ENCODE results near the gene ZNF207.
"Not testable (repeated sequence)": the region's sequence is repeated elsewhere in the genome, so short reads cannot be mapped to it uniquely, and the experiment has no call there.

The ZNF207 gene

DNA sequence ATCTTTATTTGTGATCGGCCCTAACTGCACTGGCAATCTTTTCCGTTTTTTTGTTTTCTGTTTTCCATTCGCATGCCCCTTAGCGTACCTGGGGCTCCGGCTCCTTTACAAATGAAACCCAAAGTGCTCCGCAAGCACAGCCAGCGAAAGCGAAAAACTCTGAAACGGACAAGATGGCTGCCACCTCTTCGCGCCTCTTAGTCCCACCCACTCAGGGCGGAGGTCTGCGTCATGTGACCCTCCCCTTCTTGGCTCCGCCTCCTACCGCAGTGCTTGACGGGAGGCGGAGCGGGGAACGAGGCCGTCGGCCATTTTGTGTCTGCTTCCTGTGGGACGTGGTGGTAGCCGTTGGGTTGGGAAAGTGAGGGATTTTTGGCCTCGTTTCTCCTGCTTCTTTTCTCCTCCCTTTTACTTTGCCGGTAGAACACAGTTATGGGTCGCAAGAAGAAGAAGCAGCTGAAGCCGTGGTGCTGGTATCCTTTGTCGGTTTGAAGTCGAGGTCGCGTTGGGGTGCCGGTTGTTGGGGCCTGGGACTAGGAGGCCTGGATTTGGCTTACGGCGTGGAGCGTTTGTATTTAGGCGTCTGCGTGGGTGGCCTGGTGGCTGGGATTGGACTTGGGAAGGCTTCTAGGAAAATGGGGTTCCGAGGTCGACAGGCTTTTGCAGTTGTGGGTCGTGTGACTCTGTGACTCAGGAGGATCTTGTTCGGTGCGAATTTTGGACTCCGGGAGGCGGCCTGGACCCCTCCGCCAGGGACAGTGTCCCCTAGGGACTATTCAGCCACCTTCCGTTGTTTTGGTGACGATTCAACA is at the start of gene ZNF207:
Gene ZNF207 (plus strand): TSS at position 304 of the 812 bp plus-strand sequence. CDS start 129 bp downstream, at position 433.
- Histone ChIP-seq H3K36me3 (replicated peaks) (peaks cover 38% of the 10 kb centered on the region), H3K27me3 (ENCODE audit: low read depth) (no peaks in the 10 kb centered on the region), H3K9me3 (no peaks in the 10 kb centered on the region), H3K4me1 (peaks cover 13% of the 10 kb centered on the region), H3K4me3 (peak within 1 kb of the TSS; percentile 92)
- in situ Hi-C loops (cut with MboI; ENCODE audit: low sequenced_read_pairs) = loop anchor here (25.0 kb wide), 1 partner anchor 363 kb away; no protein-coding TSS in a partner anchor
- DNase-seq (ENCODE audit: low spot score in 2 of 2) = peak; percentile 96 to 97

DNA sequence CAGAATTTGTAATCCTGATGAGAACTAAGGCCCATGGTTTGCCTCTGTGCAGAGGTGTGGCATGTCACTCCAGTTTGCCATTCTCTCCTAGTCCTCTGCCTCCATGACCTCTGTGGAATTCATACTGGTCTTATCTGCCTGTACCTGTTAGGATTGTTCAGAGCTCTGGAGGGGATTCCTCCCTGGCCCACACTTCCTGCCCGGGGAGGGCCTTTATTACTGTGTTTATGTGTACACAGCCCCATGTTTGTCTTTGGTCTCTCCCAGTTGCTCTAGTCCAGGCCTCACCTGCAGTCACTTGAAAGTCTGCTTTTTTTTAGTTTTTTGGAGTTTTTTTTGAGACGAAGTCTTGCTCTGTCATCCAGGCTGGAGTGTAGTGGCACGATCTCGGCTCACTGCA is 47.9 kb upstream of the ZNF207 start:
- no peak for DNase-seq (ENCODE audit: low spot score in 2 of 2)
- H3K4me3 ChIP-seq = no peak overlapping the region
- in situ Hi-C loops (cut with MboI; ENCODE audit: low sequenced_read_pairs) = no loop called here
- no peaks in the 10 kb centered on the region for H3K9me3 ChIP-seq
- H3K4me1 ChIP-seq = peaks cover 41% of the 10 kb centered on the region
- peaks cover 3% of the 10 kb centered on the region; the same call in 1 of the 2 replicates for H3K27me3 ChIP-seq (ENCODE audit: low read depth)
- no peaks in the 10 kb centered on the region for H3K36me3 ChIP-seq (replicated peaks)

GRCh38 chr17:32302860-32303649 is 46.9 kb upstream of the ZNF207 start:
- peak; percentile 91 to 97 for DNase-seq (ENCODE audit: low spot score in 2 of 2)
- in situ Hi-C loops (cut with MboI; ENCODE audit: low sequenced_read_pairs) = no loop called here
- no peak overlapping the region for H3K4me3 ChIP-seq
- H3K27me3 ChIP-seq (ENCODE audit: low read depth) = peaks cover 11% of the 10 kb centered on the region; the same call in 1 of the 2 replicates
- H3K4me1 ChIP-seq = peaks cover 42% of the 10 kb centered on the region
- no peaks in the 10 kb centered on the region for H3K9me3 ChIP-seq
- H3K36me3 ChIP-seq (replicated peaks) = no peaks in the 10 kb centered on the region

DNA sequence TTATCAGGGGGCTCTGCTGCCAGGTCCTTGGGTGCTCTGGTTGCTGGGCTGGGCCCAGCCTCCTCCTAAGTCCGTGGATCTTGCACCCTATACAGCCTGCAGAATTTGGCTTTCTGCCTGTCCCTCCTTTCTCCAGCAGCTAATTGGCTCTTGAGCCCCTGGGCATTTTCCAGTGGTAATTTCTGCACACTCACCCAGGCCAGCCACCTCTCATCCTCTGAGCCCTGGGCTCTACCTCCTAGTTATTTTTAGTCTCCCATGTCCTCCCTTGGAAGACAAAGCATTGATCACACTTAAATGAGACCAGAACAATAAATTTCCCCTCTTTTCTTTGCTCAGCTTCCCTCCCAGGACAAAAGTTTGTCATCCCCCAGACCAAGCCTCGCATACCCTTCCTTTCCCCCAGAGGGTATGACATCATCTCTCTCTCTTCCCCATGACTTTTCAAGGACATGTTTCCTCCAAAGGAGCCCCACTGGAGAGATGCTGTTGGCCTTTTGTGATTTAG is 46.1 kb upstream of the ZNF207 start:
- Histone ChIP-seq H3K27me3 (ENCODE audit: low read depth) (peaks cover 17% of the 10 kb centered on the region), H3K9me3 (no peaks in the 10 kb centered on the region), H3K4me1 (peaks cover 36% of the 10 kb centered on the region), H3K4me3 (no peak overlapping the region), H3K36me3 (replicated peaks) (no peaks in the 10 kb centered on the region)
- peak; percentile 86 to 87 for DNase-seq (ENCODE audit: low spot score in 2 of 2)
- in situ Hi-C loops (cut with MboI; ENCODE audit: low sequenced_read_pairs) = no loop called here

DNA sequence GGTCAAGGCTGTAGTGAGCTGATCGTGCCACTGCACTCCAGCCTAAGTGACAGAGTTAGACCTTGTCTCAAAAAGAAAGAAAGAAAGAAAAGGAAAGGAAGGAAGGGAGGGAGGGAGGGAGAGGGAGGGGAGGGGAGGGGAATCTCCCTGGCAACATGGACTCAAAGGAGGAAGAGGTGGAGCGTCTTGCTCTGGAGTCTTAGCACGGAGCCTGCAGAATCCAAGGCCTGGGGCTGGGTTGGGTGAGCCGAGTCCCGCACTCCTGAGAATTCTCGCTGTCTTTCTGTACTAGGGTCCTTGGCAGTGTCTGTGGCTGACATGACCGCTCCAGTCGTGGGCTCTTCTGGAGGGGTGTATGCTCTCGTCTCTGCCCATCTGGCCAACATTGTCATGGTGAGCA is 44.9 kb upstream of the ZNF207 start:
- peaks cover 23% of the 10 kb centered on the region for H3K27me3 ChIP-seq (ENCODE audit: low read depth)
- no peaks in the 10 kb centered on the region for H3K36me3 ChIP-seq (replicated peaks)
- in situ Hi-C loops (cut with MboI; ENCODE audit: low sequenced_read_pairs) = no loop called here
- peaks cover 28% of the 10 kb centered on the region for H3K4me1 ChIP-seq
- no peak for DNase-seq (ENCODE audit: low spot score in 2 of 2)
- H3K9me3 ChIP-seq = no peaks in the 10 kb centered on the region
- H3K4me3 ChIP-seq = no peak overlapping the region

DNA sequence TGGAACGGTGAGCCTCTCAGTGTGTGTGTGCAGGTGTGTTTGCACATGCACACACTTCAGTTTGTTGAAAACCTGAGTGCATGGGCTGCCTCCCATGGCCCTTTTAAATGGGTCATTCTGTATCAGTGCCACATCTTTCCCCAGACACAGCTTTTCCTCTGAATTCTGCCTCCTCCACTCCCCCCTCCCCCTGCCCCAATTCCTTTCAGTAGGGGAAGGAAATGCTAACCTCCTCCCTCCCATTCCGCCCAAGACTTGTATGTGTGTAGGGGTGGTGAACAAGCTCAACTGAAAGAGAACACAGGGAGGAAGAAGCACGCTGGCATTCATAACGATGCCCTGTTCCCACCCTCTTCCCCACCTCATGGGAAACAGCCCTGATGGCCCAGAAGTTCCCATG is 42.3 kb upstream of the ZNF207 start:
- DNase-seq (ENCODE audit: low spot score in 2 of 2) = no peak
- Histone ChIP-seq H3K4me3 (no peak overlapping the region), H3K4me1 (peaks cover 26% of the 10 kb centered on the region), H3K36me3 (replicated peaks) (no peaks in the 10 kb centered on the region), H3K27me3 (ENCODE audit: low read depth) (peaks cover 23% of the 10 kb centered on the region), H3K9me3 (no peaks in the 10 kb centered on the region)
- in situ Hi-C loops (cut with MboI; ENCODE audit: low sequenced_read_pairs) = no loop called here

DNA sequence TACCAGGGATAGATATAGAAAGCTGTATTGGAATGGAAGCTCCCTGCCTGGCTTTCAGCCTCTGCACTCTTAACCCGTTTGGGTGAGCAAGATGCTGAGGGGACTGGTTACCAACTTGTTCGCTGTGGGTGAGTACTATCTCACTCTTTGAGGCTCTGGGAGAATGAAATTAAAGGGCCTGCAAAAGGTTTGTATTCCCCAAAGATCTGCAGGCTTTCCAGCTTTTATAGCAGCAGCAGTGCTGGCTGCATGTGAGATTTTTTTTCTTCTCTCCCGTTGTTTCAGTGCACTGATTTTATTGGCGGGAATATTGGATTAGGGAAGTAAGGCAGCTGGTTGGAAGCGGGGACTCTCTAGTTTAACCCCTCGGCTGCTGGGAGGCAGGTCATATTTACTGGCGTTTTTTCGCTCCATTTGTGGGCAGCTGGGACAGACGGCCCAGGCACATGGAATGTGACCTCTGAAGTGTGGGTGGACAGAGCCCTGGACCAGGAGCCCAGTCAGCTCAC is 38.9 kb upstream of the ZNF207 start:
- peak in 1 of 2 experiments; percentile 50 for DNase-seq (ENCODE audit: low spot score in 2 of 2)
- Histone ChIP-seq H3K9me3 (no peaks in the 10 kb centered on the region), H3K4me3 (no peak overlapping the region), H3K27me3 (ENCODE audit: low read depth) (peaks cover 34% of the 10 kb centered on the region), H3K4me1 (peaks cover 11% of the 10 kb centered on the region), H3K36me3 (replicated peaks) (no peaks in the 10 kb centered on the region)
- in situ Hi-C loops (cut with MboI; ENCODE audit: low sequenced_read_pairs) = no loop called here

- H3K36me3 ChIP-seq (replicated peaks) = no peaks in the 10 kb centered on the region
- no peak overlapping the region for H3K4me3 ChIP-seq
- peaks cover 13% of the 10 kb centered on the region for H3K27me3 ChIP-seq (ENCODE audit: low read depth)
- in situ Hi-C loops (cut with MboI; ENCODE audit: low sequenced_read_pairs) = loop anchor here (5.0 kb wide), 1 partner anchor 57 kb away; no protein-coding TSS in a partner anchor
- H3K9me3 ChIP-seq = no peaks in the 10 kb centered on the region
- DNase-seq (ENCODE audit: low spot score in 2 of 2) = no peak
- H3K4me1 ChIP-seq = peaks cover 5% of the 10 kb centered on the region; the same call in 1 of the 2 replicates
These were observed 35.3 kb upstream of the ZNF207 start for GRCh38 chr17:32314636-32315035.

- Histone ChIP-seq H3K4me1 (peaks cover 5% of the 10 kb centered on the region; the same call in 1 of the 2 replicates), H3K27me3 (ENCODE audit: low read depth) (peaks cover 13% of the 10 kb centered on the region), H3K36me3 (replicated peaks) (no peaks in the 10 kb centered on the region), H3K4me3 (no peak overlapping the region), H3K9me3 (no peaks in the 10 kb centered on the region)
- peak in 1 of 2 experiments; percentile 38 for DNase-seq (ENCODE audit: low spot score in 2 of 2)
- in situ Hi-C loops (cut with MboI; ENCODE audit: low sequenced_read_pairs) = loop anchor here (5.0 kb wide), 1 partner anchor 58 kb away; no protein-coding TSS in a partner anchor
These were observed 34.8 kb upstream of the ZNF207 start for GRCh38 chr17:32315171-32315570.

- H3K36me3 ChIP-seq (replicated peaks); H3K4me3 ChIP-seq; H3K4me1 ChIP-seq; DNase-seq (ENCODE audit: low spot score in 2 of 2); H3K9me3 ChIP-seq: not testable (repeated sequence)
- in situ Hi-C loops (cut with MboI; ENCODE audit: low sequenced_read_pairs) = loop anchor here (5.0 kb wide), 1 partner anchor 59 kb away; no protein-coding TSS in a partner anchor
- H3K27me3 ChIP-seq (ENCODE audit: low read depth) = peaks cover 13% of the 10 kb centered on the region
These were observed 33.3 kb upstream of the ZNF207 start for GRCh38 chr17:32316653-32317052.

DNA sequence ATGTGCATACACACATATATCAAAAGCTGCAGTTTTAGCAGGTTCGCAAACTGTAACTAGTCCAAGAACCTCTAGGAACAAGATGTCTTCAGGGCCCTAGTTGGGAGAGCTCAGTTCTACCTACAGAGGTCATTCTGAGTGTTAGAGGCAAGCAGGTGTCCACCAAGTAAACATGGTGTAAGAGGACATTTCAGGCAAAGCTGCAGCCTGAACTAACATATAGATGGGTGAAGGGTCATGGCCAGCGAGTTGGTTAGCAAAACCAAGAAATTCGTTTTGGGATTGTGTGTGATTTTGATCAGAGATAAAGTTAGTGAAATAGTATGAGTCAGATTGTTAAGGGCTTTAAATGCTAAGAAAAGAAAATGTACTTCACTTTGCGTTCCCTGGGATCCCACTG is 32.6 kb upstream of the ZNF207 start:
- Histone ChIP-seq H3K36me3 (replicated peaks) (no peaks in the 10 kb centered on the region), H3K4me3 (no peak overlapping the region), H3K9me3 (no peaks in the 10 kb centered on the region), H3K27me3 (ENCODE audit: low read depth) (peaks cover 13% of the 10 kb centered on the region), H3K4me1 (peaks cover 5% of the 10 kb centered on the region; the same call in 1 of the 2 replicates)
- in situ Hi-C loops (cut with MboI; ENCODE audit: low sequenced_read_pairs) = loop anchor here (5.0 kb wide), 1 partner anchor 60 kb away; no protein-coding TSS in a partner anchor
- no peak for DNase-seq (ENCODE audit: low spot score in 2 of 2)

- H3K27me3 ChIP-seq (ENCODE audit: low read depth) = peaks cover 13% of the 10 kb centered on the region
- no peak overlapping the region for H3K4me3 ChIP-seq
- no peak for DNase-seq (ENCODE audit: low spot score in 2 of 2)
- H3K36me3 ChIP-seq (replicated peaks) = no peaks in the 10 kb centered on the region
- no peaks in the 10 kb centered on the region for H3K9me3 ChIP-seq
- H3K4me1 ChIP-seq = peaks cover 5% of the 10 kb centered on the region; the same call in 1 of the 2 replicates
- in situ Hi-C loops (cut with MboI; ENCODE audit: low sequenced_read_pairs) = loop anchor here (5.0 kb wide), 1 partner anchor 61 kb away; no protein-coding TSS in a partner anchor
These were observed 31.9 kb upstream of the ZNF207 start for GRCh38 chr17:32318071-32318470.

- peak; percentile 68 to 91 for DNase-seq (ENCODE audit: low spot score in 2 of 2)
- in situ Hi-C loops (cut with MboI; ENCODE audit: low sequenced_read_pairs) = loop anchor here (5.0 kb wide), 1 partner anchor 62 kb away; no protein-coding TSS in a partner anchor
These were observed 30.4 kb upstream of the ZNF207 start for GRCh38 chr17:32319548-32319905.

More at GRCh38 chr17:32319548-32319905, 30.4 kb upstream of the ZNF207 start:
- H3K27me3 ChIP-seq (ENCODE audit: low read depth) = peaks cover 12% of the 10 kb centered on the region; the same call in 1 of the 2 replicates
- H3K4me3 ChIP-seq = no peak overlapping the region
- peaks cover 5% of the 10 kb centered on the region; the same call in 1 of the 2 replicates for H3K4me1 ChIP-seq
- no peaks in the 10 kb centered on the region for H3K9me3 ChIP-seq
- no peaks in the 10 kb centered on the region for H3K36me3 ChIP-seq (replicated peaks)
